Endothelial cell of umbilical vein (primary cell): ENCODE data around the gene NCOR1. TPM values are rescaled to one million over a fixed set of nuclear protein-coding genes. Genes with fewer than 3 reads are reported as not detected.

ENCODE experiments used
- BruUV-seq: library from RNA; stranded (reverse); fragments of 400-500 nt; replicated peaks from 2 replicates; lab custom pipeline; 2021; lab: Mats Ljungman, UMichigan
- CTCF ChIA-PET: fragments of 300-600, 350-600 bp; sonication (Branson Sonifier 250); formaldehyde crosslinking; loops from one replicate; lab custom pipeline; 2021; ENCODE audit warnings: antibody characterized with exemption, inconsistent platforms; lab: Charles Lee
- POLR2A ChIA-PET: fragments of 300-600, 350-600 bp; sonication (Branson Sonifier 250); formaldehyde crosslinking; loops from one replicate; lab custom pipeline; 2021; ENCODE audit warnings: antibody characterized with exemption, inconsistent platforms; lab: Charles Lee
- DNase-seq: peaks from one replicate; pipeline ENCODE4 v3.0.0-alpha.2; 2011; ENCODE audit warnings: low read depth, low spot score
- FAIRE-seq: peaks from 2 replicates; lab custom pipeline; 2011; peaks lifted over from hg19 to GRCh38; lab: Jason Lieb, UNC
- H2AFZ ChIP-seq: 2 replicates; pipeline ENCODE4 v1.6.0; 2012; ENCODE audit warnings: low read depth, low read length, control low read depth, inconsistent platforms
- H3K27ac ChIP-seq: 2 replicates; pipeline ENCODE4 v1.5.1; 2011; ENCODE audit warnings: low read depth, mild to moderate bottlenecking, control low read depth, low read length, moderate library complexity; ENCODE audit not compliant: insufficient read depth
- H3K27me3 ChIP-seq, 2 experiments: 2 replicates each; pipeline versions ENCODE4 v1.6.0 to v1.6.1; 2011; ENCODE audit warnings: low read length in 2 of 2, mixed read lengths in 1 of 2; ENCODE audit not compliant: control insufficient read depth in 2 of 2, insufficient read depth in 2 of 2
- H3K36me3 ChIP-seq, 2 experiments: 2 replicates in 1 of 2; 3 replicates in 1 of 2; pipeline ENCODE4 v1.5.1; 2011; ENCODE audit warnings: low read length in 2 of 2, mild to moderate bottlenecking in 1 of 2, moderate library complexity in 1 of 2; ENCODE audit not compliant: control insufficient read depth in 2 of 2, insufficient read depth in 2 of 2; ENCODE audit errors: extremely low read depth in 1 of 2
- H3K4me1 ChIP-seq: 3 replicates; pipeline ENCODE4 v1.5.1; 2011; ENCODE audit warnings: mild to moderate bottlenecking, low read length; ENCODE audit not compliant: control insufficient read depth, insufficient read depth; ENCODE audit errors: extremely low read depth
- H3K4me2 ChIP-seq: 2 replicates; pipeline ENCODE4 v1.6.1; 2011; ENCODE audit warnings: low read length, control low read depth, mixed read lengths; ENCODE audit not compliant: insufficient read depth
- H3K4me3 ChIP-seq, 3 experiments: fragments of 200-600 bp in 1 of 3; sonication (generic), shearing (Covaris generic) in 1 of 3; replicated peaks in 1 of 3; 2 replicates each; pipeline ENCODE4 v1.5.1; 2011 to 2016; ENCODE audit warnings: control low read depth in 3 of 3, low read length in 3 of 3, mild to moderate bottlenecking in 2 of 3, inconsistent platforms in 1 of 3, low read depth in 1 of 3, moderate library complexity in 1 of 3; ENCODE audit not compliant: insufficient read depth in 1 of 3
- H3K79me2 ChIP-seq: 2 replicates; pipeline ENCODE4 v1.6.0; 2012; ENCODE audit warnings: low read length, inconsistent platforms; ENCODE audit not compliant: control insufficient read depth, insufficient read depth
- H3K9ac ChIP-seq: replicated peaks from 2 replicates; pipeline ENCODE3; 2011; ENCODE audit warnings: low read length, control low read depth; ENCODE audit not compliant: insufficient read depth; ENCODE audit errors: extremely low read depth
- H3K9me1 ChIP-seq: replicated peaks from 3 replicates; pipeline ENCODE4 v1.6.0; 2011; ENCODE audit warnings: mild to moderate bottlenecking, low read length; ENCODE audit not compliant: control insufficient read depth, insufficient read depth; ENCODE audit errors: extremely low read depth
- H3K9me3 ChIP-seq: replicated peaks from 2 replicates; pipeline ENCODE4 v1.5.1; 2012; ENCODE audit warnings: low read length, inconsistent platforms; ENCODE audit not compliant: control insufficient read depth, insufficient read depth
- H4K20me1 ChIP-seq: replicated peaks from 2 replicates; pipeline ENCODE3; 2011; ENCODE audit warnings: mild to moderate bottlenecking, low read length; ENCODE audit not compliant: control insufficient read depth, insufficient read depth; ENCODE audit errors: extremely low read depth
- CTCF ChIP-seq, 2 donors: IDR thresholded peaks; 1 replicate in 1 of 2; 2 replicates in 1 of 2; pipeline ENCODE4 v1.5.1; 2011; ENCODE audit warnings: low read length in 2 of 2, mild to moderate bottlenecking in 2 of 2, moderate library complexity in 2 of 2, control low read depth in 1 of 2, inconsistent platforms in 1 of 2, low read depth in 1 of 2; ENCODE audit not compliant: insufficient read depth in 1 of 2; ENCODE audit errors: extremely low read depth in 1 of 2
- EZH2 ChIP-seq: IDR thresholded peaks from 2 replicates; pipeline ENCODE4 v1.6.1; 2012; ENCODE audit warnings: borderline replicate concordance, low read depth, mild to moderate bottlenecking, moderate library complexity, low read length, inconsistent platforms; ENCODE audit not compliant: severe bottlenecking
- FOS ChIP-seq: IDR thresholded peaks from 2 replicates; pipeline ENCODE4 v1.6.1; 2011; ENCODE audit warnings: mild to moderate bottlenecking, low read length, moderate library complexity, borderline replicate concordance; ENCODE audit not compliant: insufficient read depth
- GATA2 ChIP-seq: IDR thresholded peaks from 2 replicates; pipeline ENCODE4 v1.7.0; 2011; ENCODE audit warnings: low read depth, mild to moderate bottlenecking, moderate library complexity, mixed read lengths, low read length; ENCODE audit not compliant: insufficient read length, insufficient read depth
- JUN ChIP-seq: IDR thresholded peaks from 2 replicates; pipeline ENCODE4 v1.6.1; 2011; ENCODE audit warnings: borderline replicate concordance, low read depth; ENCODE audit not compliant: insufficient read length, insufficient read depth
- MAX ChIP-seq: IDR thresholded peaks from 2 replicates; pipeline ENCODE4 v1.6.1; 2011; ENCODE audit not compliant: insufficient read depth, insufficient read length
- POLR2A ChIP-seq: IDR thresholded peaks from 2 replicates; pipeline ENCODE4 v1.6.1; 2012; ENCODE audit warnings: low read depth, mild to moderate bottlenecking, control low read depth, low read length
- POLR2AphosphoS5 ChIP-seq: IDR thresholded peaks from 2 replicates; pipeline ENCODE4 v1.6.1; 2012; ENCODE audit warnings: low read depth, mild to moderate bottlenecking, control low read depth, low read length, moderate library complexity; ENCODE audit not compliant: insufficient read depth
- dilution Hi-C: fragments of 300-500 bp; cut with MboI; formaldehyde crosslinking; loops from one replicate; pipeline ENCODE4 v1.15.0; 2019; ENCODE audit warnings: low sequenced_read_pairs; ENCODE audit not compliant: extremely low pct_ligation_motif_present
- intact Hi-C: fragments of 100-400 bp; cut with micrococcal nuclease; formaldehyde crosslinking; loops from one replicate; pipeline ENCODE4 v1.10.0; 2022
- polyA plus RNA-seq, 4 experiments: library from polyadenylated mRNA; depleted of rRNA in 3 of 4; stranded (reverse) in 3 of 4; unstranded in 1 of 4; fragments of >200 nt; gene quantifications; 2 replicates each; pipeline versions ENCODE4 v1.2.1 to v1.2.3, GENCODE V29; 2011 to 2012; ENCODE audit warnings: missing spikeins in 1 of 4
- total RNA-seq: library from RNA; stranded (reverse); gene quantifications from 2 replicates; pipeline ENCODE4 v1.2.3, GENCODE V29; 2021

The NCOR1 gene
- total and polyA plus RNA-seq, 2 donors (not counting 3 experiments of a cell fraction or from before 2014, with no cell fraction given) = 90.0 to 134 TPM

GRCh38 chr17:16003841-16004240 is 211.5 kb downstream of the NCOR1 start:
- Histone ChIP-seq H4K20me1 (no peaks in the 10 kb centered on the region), H2AFZ (no peak overlapping the region), H3K4me3 (no peak overlapping the region), H3K36me3 (peaks cover 24 to 35% of the 10 kb centered on the region in 2 experiments), H3K79me2 (peaks cover 50% of the 10 kb centered on the region), H3K27me3 (no peaks in the 10 kb centered on the region), H3K9ac (no peak overlapping the region), H3K9me3 (no peaks in the 10 kb centered on the region), H3K9me1 (no peaks in the 10 kb centered on the region), H3K4me1 (peaks cover 21% of the 10 kb centered on the region), H3K4me2 (no peak overlapping the region), H3K27ac (no peak overlapping the region)
- intact Hi-C loops (no loop called here), dilution Hi-C loops (no loop called here)
- TF ChIP-seq GATA2 (no peak), POLR2A (no peak), JUN (no peak), EZH2 (no peak), FOS (no peak), POLR2AphosphoS5 (no peak), MAX (no peak), CTCF (IDR thresholded peaks at IDR 0.05; ENCODE audit: extremely low read depth in 1 of 2, insufficient read depth in 1 of 2, low read depth in 1 of 2, low read length in 2 of 2) (no peak)
- ChIA-PET POLR2A (no interaction called here), CTCF (no interaction called here)
- FAIRE-seq (no peak), DNase-seq (peak; percentile 49)
- no TSS peak for BruUV-seq
